A549 (cell line): Measurements from ENCODE around the gene TMEM125. TPM values are rescaled to one million over a fixed set of nuclear protein-coding genes. Genes with fewer than 3 reads are reported as not detected.

Experiments
- ATAC-seq, 2 experiments: fragments of 200-7000 bp in 1 of 2; fragments of >200 bp in 1 of 2; cut with Nextera tagmentation in 1 of 2; cut with Tn5 transposase in 1 of 2; 3 replicates each; pipeline versions ENCODE4 v1.8.0 to v1.9.1; 2018 to 2020; ENCODE audit warnings: mild to moderate bottlenecking in 1 of 2, moderate library complexity in 1 of 2
- CTCF ChIA-PET: fragments of 300-600 bp; sonication (Branson Sonifier 250); formaldehyde crosslinking; extraction: SDS; loops from one replicate; lab custom pipeline; 2021; ENCODE audit warnings: antibody characterized with exemption, inconsistent platforms; lab: Yijun Ruan, JAX
- POLR2A ChIA-PET: fragments of 350-600 bp; formaldehyde crosslinking; extraction: SDS; loops from one replicate; lab custom pipeline; 2021; ENCODE audit warnings: antibody characterized with exemption, inconsistent platforms; lab: Yijun Ruan, JAX
- DNase-seq, 2 experiments: peaks; one replicate each; pipeline versions ENCODE4 v3.0.0 to v3.0.0-alpha.2; 2011 to 2016; ENCODE audit warnings: low read depth in 1 of 2, low spot score in 1 of 2
- FAIRE-seq: peaks from 2 replicates; lab custom pipeline; 2011; peaks lifted over from hg19 to GRCh38; lab: Jason Lieb, UNC
- H3K27ac ChIP-seq, 2 experiments: fragments of >200 bp; sonication (Bioruptor Twin); formaldehyde crosslinking; 3 replicates each; pipeline ENCODE4 v1.5.1; 2016 to 2017
- H3K4me1 ChIP-seq: fragments of >200 bp; sonication (Bioruptor Twin); formaldehyde crosslinking; 3 replicates; pipeline ENCODE4 v1.6.1; 2016
- H3K4me2 ChIP-seq: fragments of >200 bp; sonication (Bioruptor Twin); formaldehyde crosslinking; 3 replicates; pipeline ENCODE4 v1.6.1; 2016
- H3K4me3 ChIP-seq: fragments of >200 bp; sonication (Bioruptor Twin); formaldehyde crosslinking; 3 replicates; pipeline ENCODE4 v1.5.1; 2016
- H3K9me3 ChIP-seq: fragments of >200 bp; sonication (Bioruptor Twin); formaldehyde crosslinking; 3 replicates; pipeline ENCODE4 v1.6.1; 2016
- BCL3 ChIP-seq: fragments of >200 bp; sonication (Bioruptor Twin); formaldehyde crosslinking; IDR thresholded peaks from 3 replicates; pipeline ENCODE4 v1.6.1; 2016
- BHLHE40 ChIP-seq: IDR thresholded peaks from 2 replicates; pipeline ENCODE4 v1.6.1; 2012; ENCODE audit warnings: low read depth, low read length, inconsistent platforms
- CBX2 ChIP-seq: fragments of 200-600 bp; sonication (generic); IDR thresholded peaks from 2 replicates; pipeline ENCODE4 v1.6.1; 2016; ENCODE audit warnings: low read depth, mild to moderate bottlenecking, borderline replicate concordance
- CBX8 ChIP-seq: fragments of 200-600 bp; sonication (generic); IDR thresholded peaks from 2 replicates; pipeline ENCODE4 v1.6.1; 2016
- CEBPB ChIP-seq, 2 experiments: fragments of >200 bp in 1 of 2; sonication (Bioruptor Twin) in 1 of 2; formaldehyde crosslinking in 1 of 2; IDR thresholded peaks; 2 replicates each; pipeline ENCODE4 v1.6.1; 2012 to 2016
- CTCF ChIP-seq: fragments of >200 bp; sonication (Bioruptor Twin); formaldehyde crosslinking; IDR thresholded peaks from 3 replicates; pipeline ENCODE4 v1.5.1; 2016
- EHMT2 ChIP-seq: fragments of 200-600 bp; sonication (generic); IDR thresholded peaks from 2 replicates; pipeline ENCODE4 v1.6.1; 2016; ENCODE audit warnings: antibody characterized with exemption, low read depth, mild to moderate bottlenecking, moderate library complexity
- ESRRA ChIP-seq: fragments of 150-350 bp; IDR thresholded peaks from 2 replicates; pipeline ENCODE4 v1.6.1; 2014; ENCODE audit warnings: mild to moderate bottlenecking, low read length, borderline replicate concordance
- FOSL2 ChIP-seq, 2 experiments: fragments of 450-650 bp in 1 of 2; fragments of >200 bp in 1 of 2; sonication (Bioruptor Twin) in 1 of 2; formaldehyde crosslinking; IDR thresholded peaks; 2 replicates each; pipeline versions ENCODE4 v1.5.0 to v1.6.1; 2016 to 2020; ENCODE audit warnings: mild to moderate bottlenecking in 1 of 2, moderate library complexity in 1 of 2
- FOXS1 ChIP-seq: fragments of 250-450 bp; sonication (Bioruptor Pico); IDR thresholded peaks from 2 replicates; pipeline ENCODE4 v1.5.0; 2020; ENCODE audit warnings: mild to moderate bottlenecking, moderate library complexity
- GATA3 ChIP-seq: IDR thresholded peaks from 2 replicates; pipeline ENCODE4 v1.6.1; 2012; ENCODE audit warnings: borderline replicate concordance
- HDAC2 ChIP-seq: fragments of 200-600 bp; sonication (generic); IDR thresholded peaks from 2 replicates; pipeline ENCODE4 v1.6.1; 2016
- JUN ChIP-seq, 2 experiments: fragments of >200 bp; sonication (Bioruptor Twin); formaldehyde crosslinking; IDR thresholded peaks; 2 replicates in 1 of 2; 3 replicates in 1 of 2; pipeline ENCODE4 v1.6.1; 2016 to 2017
- JUNB ChIP-seq: fragments of >200 bp; sonication (Bioruptor Twin); formaldehyde crosslinking; IDR thresholded peaks from 2 replicates; pipeline ENCODE4 v1.6.1; 2016
- KDM5A ChIP-seq: fragments of 200-600 bp; sonication (generic); IDR thresholded peaks from 2 replicates; pipeline ENCODE4 v1.6.1; 2016; ENCODE audit warnings: antibody characterized with exemption, mild to moderate bottlenecking
- MAFK ChIP-seq: fragments of 450-650 bp; IDR thresholded peaks from 2 replicates; pipeline ENCODE4 v1.6.1; 2014; ENCODE audit not compliant: partially characterized antibody
- NPAS2 ChIP-seq: fragments of 250-450 bp; sonication (Bioruptor Pico); IDR thresholded peaks from 2 replicates; pipeline ENCODE4 v1.8.0; 2022; ENCODE audit warnings: mild to moderate bottlenecking, moderate library complexity, borderline replicate concordance
- PBX3 ChIP-seq: IDR thresholded peaks from 2 replicates; pipeline ENCODE4 v1.6.1; 2012
- POLR2A ChIP-seq: IDR thresholded peaks from 2 replicates; pipeline ENCODE4 v1.6.1; 2012; ENCODE audit warnings: mild to moderate bottlenecking, low read length
- POLR2AphosphoS2 ChIP-seq: conservative IDR thresholded peaks from 2 replicates; pipeline ENCODE4 v1.6.1; 2012; ENCODE audit warnings: low read length, improper control_type of control experiment, inconsistent platforms
- RAD21 ChIP-seq, 2 experiments: fragments of >200 bp in 1 of 2; sonication (Bioruptor Twin) in 1 of 2; formaldehyde crosslinking in 1 of 2; IDR thresholded peaks in 1 of 2; conservative IDR thresholded peaks in 1 of 2; 2 replicates in 1 of 2; 3 replicates in 1 of 2; pipeline ENCODE4 v1.6.1; 2012 to 2018; ENCODE audit warnings: inconsistent platforms in 1 of 2
- RARB ChIP-seq: fragments of 250-450 bp; sonication (Bioruptor Pico); IDR thresholded peaks from 2 replicates; pipeline ENCODE4 v1.8.0; 2021; ENCODE audit warnings: mild to moderate bottlenecking, moderate library complexity
- SMC3 ChIP-seq: fragments of >200 bp; sonication (Bioruptor Twin); formaldehyde crosslinking; IDR thresholded peaks from 3 replicates; pipeline ENCODE4 v1.6.1; 2018; ENCODE audit warnings: inconsistent platforms
- TFCP2L1 ChIP-seq: fragments of 250-450 bp; sonication (Bioruptor Pico); IDR thresholded peaks from 2 replicates; pipeline ENCODE4 v1.5.0; 2021; ENCODE audit warnings: mild to moderate bottlenecking
- ZC3H11A ChIP-seq: fragments of 450-650 bp; IDR thresholded peaks from 2 replicates; pipeline ENCODE4 v1.6.1; 2014; ENCODE audit warnings: antibody characterized with exemption, mild to moderate bottlenecking
- ZFP36 ChIP-seq: fragments of 450-650 bp; IDR thresholded peaks from 2 replicates; pipeline ENCODE4 v1.6.1; 2014; ENCODE audit warnings: borderline replicate concordance; ENCODE audit not compliant: partially characterized antibody
- WGBS: methylation state at CpG from one replicate; pipeline ENCODE4 v1.1.6; 2017; ENCODE audit errors: missing lambda C conversion rate; 5-methylcytosine and 5-hydroxymethylcytosine counted together
- polyA plus RNA-seq, 4 experiments: library from polyadenylated mRNA; depleted of rRNA in 3 of 4; stranded (reverse); fragments of >200 nt; fragmentation: RNase III in 1 of 4; extraction: RNeasy Plus Mini Kit Qiagen cat#74134 plus additional on column Dnase treatment in 1 of 4; gene quantifications; 2 replicates in 3 of 4; 3 replicates in 1 of 4; pipeline ENCODE4 v1.2.3, GENCODE V29; 2011 to 2017

TMEM125 gene
- polyA plus RNA-seq, 2 of the 4 experiments (the other 2 are of a cell fraction), result not detected

- ChIA-PET CTCF (no interaction called here), POLR2A (interaction anchor here (0.6 kb wide), 1 partner anchor 8 kb away, joined by 3 read pairs; no protein-coding TSS in a partner anchor)
- DNase-seq (no peak), ATAC-seq (no peak), FAIRE-seq (no peak)
- no peak for TF ChIP-seq POLR2AphosphoS2
- TF ChIP-seq JUN (IDR thresholded peaks at IDR 0.05), result no peak
- TF ChIP-seq ZFP36, result no peak
- TF ChIP-seq SMC3, result no peak
- no peak for TF ChIP-seq JUNB
- TF ChIP-seq CTCF, result no peak
- TF ChIP-seq CBX8, result no peak
- TF ChIP-seq NPAS2 (CRISPR knock-in tag), result no peak
- no peak for TF ChIP-seq BCL3
- no peak for TF ChIP-seq CBX2
- no peak for TF ChIP-seq HDAC2
- TF ChIP-seq TFCP2L1 (CRISPR knock-in tag), result no peak
- no peak for TF ChIP-seq MAFK
- no peak for TF ChIP-seq ZC3H11A
- TF ChIP-seq FOXS1 (CRISPR knock-in tag), result no peak
- no peak for TF ChIP-seq FOSL2 (IDR thresholded peaks at IDR 0.05)
- TF ChIP-seq FOSL2 (CRISPR knock-in tag; IDR thresholded peaks at IDR 0.05), result no peak
- TF ChIP-seq GATA3, result no peak
- no peak for TF ChIP-seq BHLHE40
- no peak for TF ChIP-seq RARB (CRISPR knock-in tag)
- TF ChIP-seq CEBPB (IDR thresholded peaks at IDR 0.05), result no peak
- Histone ChIP-seq H3K4me3 (no peak overlapping the region), H3K4me1 (no peaks in the 10 kb centered on the region), H3K27ac (no peak overlapping the region), H3K9me3 (peaks cover 6% of the 10 kb centered on the region; the same call in 1 of the 3 replicates), H3K4me2 (no peak overlapping the region)
- WGBS, result 48% methylated on average over 5 of the region's 5 CpGs
These were observed 18.8 kb upstream of the TMEM125 start for GRCh38 chr1:43251024-43251423.

GRCh38 chr1:43252225-43252624 is 17.6 kb upstream of the TMEM125 start:
- no peak overlapping the region for H3K4me3 ChIP-seq
- no peak for DNase-seq
- ChIA-PET POLR2A (no interaction called here), CTCF (interaction anchor here (0.6 kb wide), 1 partner anchor 642 kb away, joined by 3 read pairs; no protein-coding TSS in a partner anchor)
- no peak overlapping the region for H3K4me2 ChIP-seq
- H3K9me3 ChIP-seq, result peaks cover 2% of the 10 kb centered on the region; the same call in 1 of the 3 replicates
- no peak for FAIRE-seq
- no peak for ATAC-seq
- WGBS, result 25% methylated on average over 1 of the region's 1 CpG
- no peak for TF ChIP-seq POLR2A
- no peak for TF ChIP-seq EHMT2
- TF ChIP-seq KDM5A, result no peak
- no peak for TF ChIP-seq PBX3
- TF ChIP-seq BCL3, result no peak
- no peak for TF ChIP-seq ESRRA
- TF ChIP-seq RAD21 (conservative IDR thresholded peaks at IDR 0.05 in 1 of 2, IDR thresholded peaks at IDR 0.05 in 1 of 2), result no peak
- TF ChIP-seq, all 56 proteins: peak for 0
- H3K4me1 ChIP-seq, result no peaks in the 10 kb centered on the region
- H3K27ac ChIP-seq, result no peak overlapping the region
